ENCODE data around the gene CDK16. TPM values are rescaled to one million over a fixed set of nuclear protein-coding genes. Genes with fewer than 3 reads are reported as not detected.
"Not testable (repeated sequence)": the region's sequence is repeated elsewhere in the genome, so short reads cannot be mapped to it uniquely, and the experiment has no call there.

CDK16 gene
- total and polyA plus RNA-seq, 2 donors (not counting 3 experiments of a cell fraction or from before 2014, with no cell fraction given): 99.9 to 149 TPM

GRCh38 chrX:47250017-47250347 lies 31.5 kb downstream of the CDK16 start:
- BruUV-seq (replicated peaks): no TSS peak
- no peaks in the 10 kb centered on the region for H3K27me3 ChIP-seq (ENCODE audit: control insufficient read depth in 2 of 2, insufficient read depth in 2 of 2, low read length in 2 of 2)
- no peak overlapping the region for H3K4me2 ChIP-seq (ENCODE audit: insufficient read depth, low read length)
- no peak overlapping the region for H3K9ac ChIP-seq (replicated peaks; ENCODE audit: extremely low read depth, insufficient read depth, low read length)
- CTCF ChIA-PET: no interaction called here
- TF ChIP-seq MYC (IDR thresholded peaks at IDR 0.05; ENCODE audit: low read depth, low read length): no peak
- intact Hi-C loops (cut with micrococcal nuclease): no loop called here
- no peaks in the 10 kb centered on the region for H3K79me2 ChIP-seq (ENCODE audit: control insufficient read depth, insufficient read depth, low read length)
- H4K20me1 ChIP-seq (replicated peaks; ENCODE audit: control insufficient read depth, extremely low read depth, insufficient read depth, low read length): no peaks in the 10 kb centered on the region
- POLR2A ChIA-PET: interaction anchor here (0.7 kb wide), 1 partner anchor 273 kb away, joined by 4 read pairs; no protein-coding TSS in a partner anchor
- H3K27ac ChIP-seq (ENCODE audit: insufficient read depth, low read depth, low read length): no peak overlapping the region
- no peaks in the 10 kb centered on the region for H3K4me1 ChIP-seq (ENCODE audit: control insufficient read depth, extremely low read depth, insufficient read depth, low read length)
- H2AFZ ChIP-seq (ENCODE audit: low read depth, low read length): no peak overlapping the region
- dilution Hi-C loops (cut with MboI; ENCODE audit: extremely low pct_ligation_motif_present, low sequenced_read_pairs): no loop called here
- DNase-seq (ENCODE audit: low read depth, low spot score) (no peak), FAIRE-seq (no peak)
- no peak overlapping the region for H3K4me3 ChIP-seq (replicated peaks in 1 of 3; ENCODE audit: insufficient read depth in 1 of 3, low read depth in 1 of 3, low read length in 3 of 3)
- no peaks in the 10 kb centered on the region for H3K9me3 ChIP-seq (replicated peaks; ENCODE audit: control insufficient read depth, insufficient read depth, low read length)
- peaks cover 0 to 3% of the 10 kb centered on the region in 2 experiments for H3K36me3 ChIP-seq (ENCODE audit: control insufficient read depth in 2 of 2, extremely low read depth in 1 of 2, insufficient read depth in 2 of 2, low read length in 2 of 2)
- no peaks in the 10 kb centered on the region for H3K9me1 ChIP-seq (replicated peaks; ENCODE audit: control insufficient read depth, extremely low read depth, insufficient read depth, low read length)

- CTCF ChIA-PET: interaction anchor here (0.9 kb wide), 1 partner anchor 127 kb away, joined by 3 read pairs; no protein-coding TSS in a partner anchor
- H3K9me3 ChIP-seq (replicated peaks; ENCODE audit: control insufficient read depth, insufficient read depth, low read length); FAIRE-seq; H4K20me1 ChIP-seq (replicated peaks; ENCODE audit: control insufficient read depth, extremely low read depth, insufficient read depth, low read length); DNase-seq (ENCODE audit: low read depth, low spot score); POLR2A ChIA-PET; H3K9ac ChIP-seq (replicated peaks; ENCODE audit: extremely low read depth, insufficient read depth, low read length); H3K4me2 ChIP-seq (ENCODE audit: insufficient read depth, low read length); H3K4me1 ChIP-seq (ENCODE audit: control insufficient read depth, extremely low read depth, insufficient read depth, low read length); H3K9me1 ChIP-seq (replicated peaks; ENCODE audit: control insufficient read depth, extremely low read depth, insufficient read depth, low read length); H3K36me3 ChIP-seq (ENCODE audit: control insufficient read depth in 2 of 2, extremely low read depth in 1 of 2, insufficient read depth in 2 of 2, low read length in 2 of 2); intact Hi-C loops (cut with micrococcal nuclease); H3K27ac ChIP-seq (ENCODE audit: insufficient read depth, low read depth, low read length); H3K27me3 ChIP-seq (ENCODE audit: control insufficient read depth in 2 of 2, insufficient read depth in 2 of 2, low read length in 2 of 2); dilution Hi-C loops (cut with MboI; ENCODE audit: extremely low pct_ligation_motif_present, low sequenced_read_pairs); BruUV-seq (replicated peaks); H3K4me3 ChIP-seq (replicated peaks in 1 of 3; ENCODE audit: insufficient read depth in 1 of 3, low read depth in 1 of 3, low read length in 3 of 3); H2AFZ ChIP-seq (ENCODE audit: low read depth, low read length); H3K79me2 ChIP-seq (ENCODE audit: control insufficient read depth, insufficient read depth, low read length): not testable (repeated sequence)
Measured at GRCh38 chrX:47257620-47258019, 39.1 kb downstream of the CDK16 start.

Data from endothelial cell of umbilical vein (primary cell).